SH-SY5Y (cell line): Measurements from ENCODE around the gene EFNA2.

Experiments
- GATA2 ChIP-seq: IDR thresholded peaks from 2 replicates; pipeline ENCODE4 v1.6.1; 2011; ENCODE audit warnings: mild to moderate bottlenecking, low read depth, low read length
- GATA3 ChIP-seq: IDR thresholded peaks from 2 replicates; pipeline ENCODE4 v1.6.1; 2011; ENCODE audit warnings: low read depth, mild to moderate bottlenecking, low read length, moderate library complexity

DNA sequence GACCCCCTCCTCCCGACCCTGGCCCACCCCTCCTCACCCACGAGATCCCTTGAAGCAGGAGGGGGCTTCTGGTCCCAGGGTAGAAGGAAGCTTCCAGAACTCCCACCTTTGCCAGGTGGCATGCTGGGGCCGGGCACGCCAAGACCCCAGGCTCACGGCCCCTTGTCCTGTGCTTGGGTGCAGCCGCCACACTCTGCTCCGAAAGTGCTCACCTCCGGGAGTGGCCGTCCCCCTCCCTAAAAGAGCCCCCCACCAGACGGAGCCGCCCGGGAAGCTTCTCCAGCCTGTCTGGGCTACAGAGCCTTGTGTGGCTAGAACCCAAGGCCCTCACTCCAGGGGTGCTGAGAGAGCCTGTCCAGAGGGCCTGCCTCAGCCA is 1.8 kb upstream of the EFNA2 start:
- TF ChIP-seq GATA2 (no peak), GATA3 (no peak)
